GM12878 (cell line): Measurements from ENCODE around the gene BMP8B. TPM values are rescaled to one million over a fixed set of nuclear protein-coding genes. Genes with fewer than 3 reads are reported as not detected.
"Not testable (repeated sequence)": the region's sequence is repeated elsewhere in the genome, so short reads cannot be mapped to it uniquely, and the experiment has no call there.

ENCODE experiments used
- ATAC-seq: fragments of 200-7000 bp; cut with Tn5 transposase; 3 replicates; pipeline ENCODE4 v1.9.1; 2020; ENCODE audit warnings: mild to moderate bottlenecking, moderate library complexity
- BruUV-seq: library from RNA; stranded (reverse); fragments of 400-500 nt; replicated peaks from 2 replicates; lab custom pipeline; 2021; lab: Mats Ljungman, UMichigan
- CTCF ChIA-PET: fragments of 300-600 bp; sonication (Branson Sonifier 250); formaldehyde crosslinking; extraction: SDS; loops from one replicate; lab custom pipeline; 2021; ENCODE audit warnings: inconsistent platforms; lab: Yijun Ruan, JAX
- POLR2A ChIA-PET: fragments of 350-600 bp; formaldehyde crosslinking; extraction: SDS; loops from one replicate; lab custom pipeline; 2021; ENCODE audit warnings: inconsistent platforms; lab: Charles Lee
- RAD21 ChIA-PET: fragments of 300-600 bp; sonication (Branson Sonifier 250); formaldehyde crosslinking; loops from one replicate; lab custom pipeline; 2023; ENCODE audit warnings: antibody characterized with exemption; ENCODE audit not compliant: unreplicated experiment; lab: Charles Lee
- SMC1A ChIA-PET: fragments of 300-600 bp; sonication (Branson Sonifier 250); formaldehyde crosslinking; loops from one replicate; lab custom pipeline; 2023; ENCODE audit not compliant: unreplicated experiment, uncharacterized antibody; lab: Charles Lee
- DNase-seq: peaks from one replicate; pipeline ENCODE4 v3.0.0-alpha.2; 2011; ENCODE audit warnings: low read depth, low spot score
- FAIRE-seq: peaks from 3 replicates; lab custom pipeline; 2011; peaks lifted over from hg19 to GRCh38; lab: Jason Lieb, UNC
- H2AFZ ChIP-seq: 2 replicates; pipeline ENCODE4 v1.6.0; 2011; ENCODE audit warnings: low read depth, low read length, control low read depth; ENCODE audit not compliant: control insufficient read depth
- H3K27ac ChIP-seq: 2 replicates; pipeline ENCODE4 v1.5.1; 2011; ENCODE audit warnings: control low read depth; ENCODE audit not compliant: control insufficient read depth, insufficient read depth
- H3K27me3 ChIP-seq, 2 experiments: replicated peaks in 1 of 2; 2 replicates each; pipeline versions ENCODE4 v1.6.0 to v1.6.1; 2011; ENCODE audit warnings: low read length in 1 of 2; ENCODE audit not compliant: control insufficient read depth in 2 of 2, insufficient read depth in 2 of 2
- H3K36me3 ChIP-seq, 2 experiments: 2 replicates each; pipeline ENCODE4 v1.5.1; 2011; ENCODE audit warnings: low read length in 1 of 2; ENCODE audit not compliant: control insufficient read depth in 2 of 2, insufficient read depth in 2 of 2
- H3K4me1 ChIP-seq: 2 replicates; pipeline ENCODE4 v1.6.1; 2011; ENCODE audit warnings: mild to moderate bottlenecking, low read length, moderate library complexity, mixed read lengths; ENCODE audit not compliant: control insufficient read depth, insufficient read depth
- H3K4me2 ChIP-seq: 2 replicates; pipeline ENCODE4 v1.6.0; 2011; ENCODE audit warnings: control low read depth; ENCODE audit not compliant: control insufficient read depth, insufficient read depth
- H3K4me3 ChIP-seq: fragments of 200-600 bp; sonication (generic); 2 replicates; pipeline ENCODE4 v1.5.1; 2016
- H3K79me2 ChIP-seq: 2 replicates; pipeline ENCODE4 v1.6.0; 2011; ENCODE audit warnings: low read length; ENCODE audit not compliant: control insufficient read depth, insufficient read depth
- H3K9ac ChIP-seq: 2 replicates; pipeline ENCODE4 v1.8.0; 2011; ENCODE audit warnings: low read length, control low read depth, mixed read lengths; ENCODE audit not compliant: control insufficient read depth, insufficient read depth
- H3K9me3 ChIP-seq: replicated peaks from 3 replicates; pipeline ENCODE4 v1.5.1; 2011; ENCODE audit warnings: mild to moderate bottlenecking, low read length; ENCODE audit not compliant: control insufficient read depth, insufficient read depth
- H4K20me1 ChIP-seq: 2 replicates; pipeline ENCODE4 v1.6.0; 2011; ENCODE audit not compliant: control insufficient read depth, insufficient read depth
- CUX1 ChIP-seq: IDR thresholded peaks from 2 replicates; pipeline ENCODE4 v1.6.1; 2012; ENCODE audit warnings: improper control_type of control experiment, low read depth, low read length; ENCODE audit not compliant: insufficient replicate concordance
- JUND ChIP-seq: IDR thresholded peaks from 2 replicates; pipeline ENCODE4 v1.6.1; 2012; ENCODE audit warnings: low read depth, mild to moderate bottlenecking, low read length, improper control_type of control experiment, moderate library complexity
- WGBS: methylation state at CpG from one replicate; pipeline ENCODE4 v1.1.6; 2016; ENCODE audit warnings: low lambda C conversion rate; ENCODE audit not compliant: insufficient replicate concordance, insufficient coverage; ENCODE audit errors: missing lambda C conversion rate; 5-methylcytosine and 5-hydroxymethylcytosine counted together
- in situ Hi-C: fragments of 300-500 bp; cut with MboI; formaldehyde crosslinking; loops from 9 replicates; pipeline ENCODE4 v1.14.3; 2018; ENCODE audit warnings: mixed read lengths
- intact Hi-C: fragments of 100-400 bp; cut with micrococcal nuclease; formaldehyde crosslinking; loops from one replicate; pipeline ENCODE4 v1.14.2; 2022; ENCODE audit not compliant: unreplicated experiment
- polyA plus RNA-seq, 11 experiments: library from polyadenylated mRNA; depleted of rRNA in 4 of 11; unstranded in 6 of 11; stranded (reverse) in 5 of 11; fragments of >200 nt; fragmentation: Nextera tagmentation in 4 of 11; fragmentation: Illumina TruSeq in 1 of 11; extraction: Ambion mirVana in 4 of 11; extraction: Trizol in 1 of 11; gene quantifications; 1 replicate in 1 of 11; 2 replicates in 10 of 11; pipeline versions ENCODE4 v1.2.1 to v1.2.3, GENCODE V29; 2011 to 2016; ENCODE audit warnings: inconsistent platforms in 2 of 11, missing spikeins in 2 of 11, low read depth in 1 of 11
- total RNA-seq, 4 experiments: library from RNA; depleted of rRNA in 3 of 4; stranded (reverse); fragments of >200 nt in 3 of 4; fragmentation: Illumina TruSeq in 1 of 4; extraction: Trizol in 1 of 4; gene quantifications; 2 replicates each; pipeline versions ENCODE4 v1.2.1 to v1.2.3, GENCODE V29; 2013 to 2021

BMP8B gene
- total and polyA plus RNA-seq, 10 of the 15 experiments (the other 5 are each of a cell fraction or from before 2014, with no cell fraction given): 0.09 to 1.2 (median 0.52) TPM

GRCh38 chr1:39779137-39779536, 9.5 kb downstream of the BMP8B start (continued):
- TF ChIP-seq CUX1 (no peak), JUND (no peak)

- in situ Hi-C loops, DNase-seq, FAIRE-seq, intact Hi-C loops, POLR2A ChIA-PET, H3K4me2 ChIP-seq, H3K9ac ChIP-seq, SMC1A ChIA-PET, CTCF ChIA-PET, H3K36me3 ChIP-seq, RAD21 ChIA-PET, H3K27me3 ChIP-seq, H4K20me1 ChIP-seq, H3K79me2 ChIP-seq, H3K9me3 ChIP-seq, H3K4me3 ChIP-seq, H3K27ac ChIP-seq, H2AFZ ChIP-seq, ATAC-seq, BruUV-seq: not testable (repeated sequence)
- H3K4me1 ChIP-seq: peaks cover 13% of the 10 kb centered on the region
- WGBS: 67% methylated on average over 12 of the region's 12 CpGs
Measured at GRCh38 chr1:39778463-39779099, 10.1 kb downstream of the BMP8B start.

- RAD21 ChIA-PET, FAIRE-seq: not testable (repeated sequence)
Measured at GRCh38 chr1:39777896-39778295, 10.8 kb downstream of the BMP8B start.

More at GRCh38 chr1:39777896-39778295, 10.8 kb downstream of the BMP8B start:
- in situ Hi-C loops, H3K4me3 ChIP-seq, H3K9me3 ChIP-seq, H3K4me2 ChIP-seq, H3K27me3 ChIP-seq, SMC1A ChIA-PET, H4K20me1 ChIP-seq, ATAC-seq, H3K9ac ChIP-seq, POLR2A ChIA-PET, H3K27ac ChIP-seq, H2AFZ ChIP-seq, H3K36me3 ChIP-seq, DNase-seq, BruUV-seq, intact Hi-C loops, H3K79me2 ChIP-seq: not testable (repeated sequence)
- CTCF ChIA-PET: interaction anchor here (1.4 to 1.7 kb wide), 2 partner anchors 21 to 22 kb away, joined by 4 to 5 read pairs; no protein-coding TSS in a partner anchor
- peaks cover 13% of the 10 kb centered on the region for H3K4me1 ChIP-seq
- 82% methylated on average over 14 of the region's 17 CpGs for WGBS
